Measurements from ENCODE around the gene FOXC2.

GRCh38 chr16:86578061-86578599 lies 11.5 kb downstream of the FOXC2 start, which contains the start of gene FOXL1:
- no peak for TF ChIP-seq CTCF (IDR thresholded peaks at IDR 0.05)
- no peak; the same call in 1 of the 2 replicates for TF ChIP-seq POLR2AphosphoS5 (IDR thresholded peaks at IDR 0.05; ENCODE audit: low read depth, low read length)
- no peak for TF ChIP-seq SIN3A (IDR thresholded peaks at IDR 0.05; ENCODE audit: borderline replicate concordance, insufficient read depth, low read depth, low read length)
- no peak for TF ChIP-seq REST (IDR thresholded peaks at IDR 0.05; ENCODE audit: insufficient read depth in 1 of 2, low read depth in 2 of 2, low read length in 1 of 2)
- no peak for TF ChIP-seq TCF7L2 (IDR thresholded peaks at IDR 0.05; ENCODE audit: low read depth, low read length)

Measured in Panc1 (cell line).